T-helper 2 cell treated with Interferon-gamma antibody and Interleukin-4, amounts not matched to agents 100 ng/mL and 5 ng/mL, for 36 hours (primary cell): Measurements from ENCODE around the gene NKD1. TPM values are rescaled to one million over a fixed set of nuclear protein-coding genes. Genes with fewer than 3 reads are reported as not detected.
"Not testable (repeated sequence)": the region's sequence is repeated elsewhere in the genome, so short reads cannot be mapped to it uniquely, and the experiment has no call there.

Source experiments
- intact Hi-C: fragments of 100-400 bp; cut with micrococcal nuclease; formaldehyde crosslinking; loops from one replicate; pipeline ENCODE4 v1.15.1; 2023
- total RNA-seq: library from RNA; stranded (reverse); gene quantifications from 2 replicates; pipeline ENCODE4 v1.2.3, GENCODE V29; 2022

NKD1 gene
- total RNA-seq, 1 donor from 2014 or later, result 0.75 TPM

DNA sequence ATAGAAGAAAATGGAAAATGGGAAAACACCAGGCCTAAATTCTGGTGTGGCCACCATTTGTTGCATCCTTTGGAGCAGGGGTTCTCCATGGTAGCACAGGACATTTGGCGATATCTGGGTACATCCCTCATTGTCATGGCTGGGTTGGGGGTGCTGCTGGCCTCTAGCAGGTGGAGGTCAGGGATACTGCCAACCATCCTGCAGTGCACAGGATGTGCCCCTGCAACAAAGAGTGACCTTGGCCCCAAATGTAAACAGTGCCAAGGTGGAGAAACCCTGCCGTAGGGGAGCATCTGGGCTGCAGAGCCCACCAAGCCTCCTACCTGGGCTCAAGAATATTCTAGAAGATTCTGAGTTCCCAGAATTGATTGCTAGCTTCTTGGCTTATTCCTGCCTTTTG, 27.5 kb downstream of the NKD1 start:
- intact Hi-C loops, result no loop called here

DNA sequence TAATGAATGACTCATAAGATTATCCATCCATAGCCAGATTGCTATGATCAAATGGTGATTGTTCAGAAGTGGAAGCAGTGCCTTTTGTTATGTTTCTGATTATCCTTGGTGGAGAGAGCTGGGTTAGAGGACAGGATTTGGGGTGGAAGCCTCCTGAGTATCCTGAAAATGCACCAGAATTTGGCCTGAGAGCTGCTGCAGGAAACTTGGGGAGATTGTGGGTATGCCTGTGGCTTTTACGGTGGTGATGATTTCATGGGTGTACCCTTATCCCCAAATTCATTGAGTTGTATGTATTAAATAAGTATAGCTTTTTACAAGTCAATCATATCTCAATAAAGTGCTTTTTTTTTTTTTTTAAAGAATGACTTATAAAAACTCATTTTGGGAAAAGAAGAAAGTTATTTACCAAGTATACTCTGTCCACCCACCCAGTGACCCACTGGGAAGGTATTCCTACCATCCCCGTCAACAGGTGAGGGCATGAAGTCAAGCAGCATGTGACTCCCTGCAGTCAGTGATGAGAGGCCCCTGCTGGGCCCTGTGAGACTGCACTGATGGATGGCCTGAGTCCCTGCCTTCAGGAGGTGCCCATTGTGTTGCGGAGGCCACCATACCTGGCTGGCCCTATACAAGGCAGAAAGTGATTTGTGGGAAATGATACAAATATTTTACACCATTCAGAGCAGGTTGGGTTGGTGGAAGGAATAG, 28.4 kb downstream of the NKD1 start:
- intact Hi-C loops, result no loop called here

DNA sequence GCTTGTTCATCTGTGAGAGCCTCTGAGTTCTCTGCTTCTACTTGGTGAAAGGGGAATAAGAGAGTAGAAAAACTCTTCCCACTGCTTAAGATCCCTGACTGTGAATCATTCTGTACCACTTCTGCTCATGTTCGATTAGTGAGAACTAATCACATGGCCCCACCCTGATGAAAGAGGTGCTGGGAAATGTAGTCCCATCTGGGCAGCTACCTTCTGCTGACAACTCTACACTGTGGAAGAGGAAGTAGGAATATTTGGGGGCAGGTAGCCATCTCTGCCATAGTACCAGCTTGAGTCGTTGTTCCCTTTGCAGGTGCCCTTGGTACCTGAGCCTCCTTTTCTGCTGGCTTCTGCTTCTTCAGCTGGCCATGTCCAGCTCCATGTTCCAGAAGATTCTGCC, 29.9 kb downstream of the NKD1 start:
- intact Hi-C loops, result no loop called here

DNA sequence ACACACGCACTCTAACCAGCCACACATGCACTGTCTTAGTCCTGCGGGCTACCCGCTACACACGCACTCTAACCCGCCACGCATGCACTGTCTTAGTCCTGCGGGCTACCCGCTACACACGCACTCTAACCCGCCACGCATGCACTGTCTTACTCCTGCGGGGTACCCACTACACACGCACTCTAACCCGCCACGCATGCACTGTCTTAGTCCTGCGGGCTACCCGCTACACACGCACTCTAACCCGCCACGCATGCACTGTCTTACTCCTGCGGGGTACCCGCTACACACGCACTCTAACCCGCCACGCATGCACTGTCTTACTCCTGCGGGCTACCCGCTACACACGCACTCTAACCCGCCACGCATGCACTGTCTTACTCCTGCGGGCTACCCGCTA, 31.2 kb downstream of the NKD1 start:
- intact Hi-C loops, result not testable (repeated sequence)

DNA sequence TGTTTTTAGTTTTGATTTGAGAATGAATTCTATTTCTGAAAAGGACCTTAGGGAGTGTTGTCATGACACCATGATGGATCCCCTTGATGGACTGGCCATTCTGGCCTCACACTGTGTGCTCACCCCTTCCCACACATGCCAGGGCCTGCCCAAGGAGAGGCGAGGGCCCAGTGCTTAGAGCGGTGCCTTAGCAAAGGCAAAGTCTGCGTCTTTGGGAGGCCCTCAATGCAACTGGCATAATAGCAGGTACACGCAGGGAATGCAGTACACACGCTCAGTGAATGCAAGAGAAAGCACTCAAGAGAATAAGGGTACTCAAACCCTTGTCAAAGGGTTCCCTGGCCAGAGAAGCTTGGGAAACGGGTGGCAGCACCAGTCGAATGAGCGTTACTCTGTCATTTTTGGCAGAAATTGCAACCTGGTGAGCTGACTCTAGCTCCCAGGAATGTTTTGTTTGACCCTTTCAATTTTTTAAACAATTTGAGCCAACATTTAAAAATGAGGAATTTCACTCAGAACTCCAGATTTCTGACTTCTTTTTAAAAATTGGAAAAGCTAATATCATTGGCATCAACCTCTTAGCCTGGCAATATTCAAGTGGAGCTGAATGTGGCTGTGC, 32.1 kb downstream of the NKD1 start:
- intact Hi-C loops, result no loop called here

DNA sequence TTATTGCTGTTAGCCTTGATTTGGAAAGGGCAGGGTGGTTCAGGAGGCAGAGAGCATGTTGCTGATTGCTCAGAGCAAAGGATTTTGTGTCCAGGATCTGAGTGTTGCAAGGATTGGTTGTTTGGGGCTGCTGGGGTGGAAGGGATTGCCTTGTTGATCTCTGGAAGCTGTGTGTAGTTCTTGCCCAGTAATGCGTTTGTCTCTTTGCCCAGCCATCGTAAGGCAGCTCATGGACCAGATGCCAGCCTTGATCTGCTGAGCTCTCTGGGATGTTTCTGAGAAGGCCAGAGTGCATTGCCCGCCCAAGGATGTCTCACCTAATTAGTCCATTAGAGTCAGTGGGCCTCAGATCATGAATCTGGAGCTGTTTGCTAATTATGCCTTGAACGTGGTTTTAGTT, 33.6 kb downstream of the NKD1 start:
- intact Hi-C loops, result no loop called here

DNA sequence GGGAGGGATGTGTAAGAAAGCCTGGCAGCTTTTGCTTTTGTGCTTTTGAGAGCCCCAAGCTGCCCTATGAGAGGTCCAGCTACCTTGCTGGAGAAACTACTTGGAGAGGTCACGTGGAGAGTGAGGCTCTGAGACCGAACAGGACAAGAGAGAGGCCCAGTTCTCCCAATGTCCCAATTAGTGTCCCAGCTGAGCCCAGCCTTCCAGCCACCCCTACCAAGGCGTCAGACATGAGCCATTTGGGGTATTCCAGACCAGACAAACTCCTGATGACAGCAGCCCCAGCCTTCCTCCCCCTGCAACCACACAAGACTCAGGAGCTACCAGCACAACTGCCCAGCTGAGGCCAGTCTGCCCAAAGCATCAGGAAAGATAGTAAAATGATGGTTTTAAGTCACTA, 35.0 kb downstream of the NKD1 start:
- intact Hi-C loops, result no loop called here

DNA sequence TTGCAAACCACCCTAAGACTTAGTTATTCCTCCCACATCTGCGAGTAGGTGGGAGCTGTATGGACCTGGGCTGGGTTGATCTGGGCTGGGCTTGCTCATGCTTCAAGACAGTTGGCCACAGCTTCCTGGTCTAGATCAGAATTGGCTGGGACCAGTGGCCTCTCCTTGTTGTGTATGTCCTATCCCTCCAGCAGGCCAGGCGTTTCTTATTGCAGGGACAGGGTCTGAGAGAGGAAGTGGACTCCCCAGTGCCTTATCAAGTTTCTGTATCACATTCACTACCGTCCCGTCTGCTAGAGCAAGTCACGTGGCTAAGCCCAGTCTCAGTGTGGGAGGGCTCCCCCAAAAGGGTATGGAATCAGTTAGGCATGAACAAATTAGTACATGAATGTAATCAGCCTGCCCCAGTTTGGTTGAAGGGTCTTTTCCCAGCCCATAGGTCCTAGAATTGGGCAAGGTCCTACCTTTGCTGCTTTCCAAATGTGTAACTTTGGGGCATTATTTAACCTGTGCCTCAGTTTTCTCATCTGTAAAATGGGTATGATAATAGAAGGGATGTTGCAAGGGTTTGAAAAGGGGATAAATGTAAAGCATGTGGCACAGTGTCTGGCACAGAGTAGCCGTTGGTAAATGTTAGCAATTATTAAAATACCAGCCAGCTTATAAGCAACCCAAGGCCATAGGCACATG, 36.0 kb downstream of the NKD1 start:
- intact Hi-C loops, result no loop called here

DNA sequence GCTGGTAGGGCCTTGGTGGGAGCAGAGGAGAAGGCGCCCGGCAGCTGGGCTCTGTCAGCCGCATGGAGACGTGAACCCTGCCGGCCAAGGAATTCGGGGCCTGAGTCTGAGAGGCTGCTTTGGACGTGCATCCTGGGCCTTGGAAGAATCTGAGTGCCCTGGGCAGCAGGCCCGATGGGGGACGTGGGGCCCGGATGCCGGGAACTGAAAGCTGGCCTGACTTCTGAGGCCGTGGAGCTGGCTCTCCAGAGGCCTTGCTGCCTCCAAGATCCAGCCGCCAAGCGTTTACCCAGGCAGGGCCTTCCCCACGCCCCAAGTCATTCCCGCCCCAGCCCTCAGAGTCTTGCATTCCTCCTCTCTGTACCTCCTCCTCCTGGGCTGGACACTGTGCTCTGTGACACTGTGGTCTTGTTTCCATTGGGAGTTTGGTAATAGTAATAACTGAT, 37.2 kb downstream of the NKD1 start:
- intact Hi-C loops, result loop anchor here (5.0 kb wide), 1 partner anchor 38 kb away; the partner anchor contains the start of gene NKD1

DNA sequence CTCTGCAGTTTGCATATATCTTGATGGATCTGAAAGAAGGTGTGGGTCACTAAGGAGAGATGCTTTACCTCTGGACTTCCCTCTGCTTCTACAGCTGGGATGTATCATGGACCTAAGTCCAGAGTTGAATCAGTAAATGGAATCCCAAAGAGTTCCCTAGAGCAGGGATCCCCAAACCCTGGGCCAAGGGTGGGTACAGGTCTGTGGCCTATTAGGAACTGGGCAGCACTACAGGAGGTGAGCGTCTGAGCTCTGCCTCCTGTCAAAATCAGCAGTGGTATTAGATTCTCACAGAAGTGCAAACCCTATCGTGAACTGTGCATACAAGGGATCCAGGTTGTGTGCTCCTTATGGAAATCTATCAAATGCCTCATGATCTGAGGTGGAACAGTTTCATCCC, 39.3 kb downstream of the NKD1 start:
- intact Hi-C loops, result loop anchor here (5.0 kb wide), 1 partner anchor 40 kb away; the partner anchor contains the start of gene NKD1

DNA sequence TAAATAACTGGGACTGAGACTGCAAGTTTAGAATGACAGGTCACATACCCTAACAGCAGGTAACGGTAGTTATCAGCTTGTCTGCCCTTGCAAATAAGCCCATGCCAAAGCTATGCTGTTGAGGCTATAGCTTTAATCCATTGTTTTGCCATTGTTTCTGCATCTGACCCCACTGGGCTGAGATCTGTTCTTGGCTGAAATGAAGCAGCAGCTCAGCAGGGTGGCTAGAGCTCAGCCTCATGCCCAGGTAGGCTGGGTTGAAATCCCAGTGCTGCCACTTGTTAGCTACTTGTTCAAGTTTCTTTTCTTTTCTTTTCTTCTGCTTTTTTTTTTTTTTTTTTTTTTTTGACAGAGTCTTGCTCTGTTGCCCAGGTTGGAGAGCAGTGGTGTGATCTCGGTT, 40.1 kb downstream of the NKD1 start:
- intact Hi-C loops, result loop anchor here (5.0 kb wide), 1 partner anchor 41 kb away; the partner anchor contains the start of gene NKD1

DNA sequence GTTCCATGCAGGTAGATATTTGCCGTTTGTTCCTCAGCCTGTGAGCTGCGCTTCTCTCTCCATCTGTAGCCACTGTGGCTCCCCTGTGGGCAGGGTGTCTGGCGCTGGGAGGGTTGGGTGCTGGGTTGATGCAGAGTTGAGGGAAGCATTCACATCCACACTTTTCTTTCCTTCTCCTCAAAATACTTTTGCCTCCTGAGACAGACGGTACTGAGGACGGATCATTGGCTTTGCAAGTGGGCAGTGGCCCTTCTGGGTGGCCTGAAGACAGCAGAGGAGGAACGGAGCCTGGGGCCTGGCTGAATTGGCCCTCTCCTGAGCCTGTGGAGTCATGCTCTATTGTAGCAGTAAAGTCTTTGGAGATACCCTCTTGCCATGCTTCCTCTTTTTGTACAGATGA, 43.0 kb downstream of the NKD1 start:
- intact Hi-C loops, result no loop called here

DNA sequence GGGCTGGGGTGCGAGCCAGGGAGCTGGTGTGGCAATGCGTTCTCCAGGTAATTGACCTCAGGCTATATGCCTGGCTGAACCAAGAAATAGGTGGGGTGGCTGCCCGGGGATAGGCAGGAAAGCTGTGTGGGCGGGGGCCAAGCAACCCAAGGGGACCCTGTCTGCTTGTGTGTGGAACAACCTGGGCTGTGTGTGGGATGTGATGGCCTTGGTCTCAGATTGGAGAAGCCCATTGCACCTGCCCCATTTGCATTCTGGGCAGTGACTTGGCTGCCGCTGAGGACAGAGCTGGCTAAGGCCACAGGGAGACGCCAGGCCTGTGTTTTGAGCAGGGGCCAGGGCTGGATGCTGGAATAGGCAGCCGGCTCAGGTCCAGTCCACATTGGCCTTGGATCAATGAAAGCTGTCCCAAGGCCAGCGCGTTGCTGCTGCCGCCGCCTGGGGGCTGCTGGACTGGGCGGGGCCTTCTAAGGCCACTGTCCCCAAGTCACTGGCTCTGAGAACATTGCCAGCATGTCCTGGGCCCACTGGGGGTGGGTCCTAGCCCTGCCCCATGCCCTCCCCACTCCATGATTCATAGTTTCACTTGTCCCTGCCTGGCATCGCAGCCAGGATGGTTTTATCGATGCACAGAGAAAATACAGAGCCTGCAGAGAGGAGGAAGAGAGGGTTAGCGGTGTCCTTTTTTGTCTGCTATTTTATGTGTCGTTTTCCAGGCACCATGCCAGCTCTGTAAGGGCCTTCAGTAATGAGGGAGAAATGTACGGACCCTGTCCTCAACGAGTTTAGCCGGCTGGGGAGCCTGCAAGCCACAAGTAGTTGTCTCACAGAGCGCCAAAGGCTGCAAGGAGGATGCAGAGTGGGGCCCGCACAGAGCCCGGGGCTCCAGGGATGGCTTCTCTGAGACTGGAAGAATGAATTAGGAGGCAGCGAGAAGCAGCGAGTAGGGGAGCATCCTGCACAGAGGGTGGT, 43.9 kb downstream of the NKD1 start:
- intact Hi-C loops, result no loop called here

DNA sequence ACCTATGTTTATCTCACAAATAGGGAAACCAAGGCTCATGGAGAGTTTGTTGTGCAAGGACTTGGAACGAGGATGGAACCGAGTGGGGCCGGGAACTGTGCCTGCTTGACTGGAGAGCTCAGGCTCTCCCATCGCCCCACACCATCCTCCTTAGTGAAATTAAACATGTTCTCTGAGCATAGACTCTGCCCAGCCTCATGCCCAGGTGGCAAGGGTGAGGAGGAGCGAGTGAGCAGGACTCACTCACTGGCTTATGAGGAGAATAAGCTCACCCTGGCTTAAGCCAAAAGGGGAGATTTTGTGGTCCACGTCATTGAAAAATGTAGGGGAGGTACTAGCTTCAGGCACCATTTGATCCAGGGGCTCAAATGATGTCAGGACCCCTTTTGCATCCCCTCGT, 44.8 kb downstream of the NKD1 start:
- intact Hi-C loops, result no loop called here

DNA sequence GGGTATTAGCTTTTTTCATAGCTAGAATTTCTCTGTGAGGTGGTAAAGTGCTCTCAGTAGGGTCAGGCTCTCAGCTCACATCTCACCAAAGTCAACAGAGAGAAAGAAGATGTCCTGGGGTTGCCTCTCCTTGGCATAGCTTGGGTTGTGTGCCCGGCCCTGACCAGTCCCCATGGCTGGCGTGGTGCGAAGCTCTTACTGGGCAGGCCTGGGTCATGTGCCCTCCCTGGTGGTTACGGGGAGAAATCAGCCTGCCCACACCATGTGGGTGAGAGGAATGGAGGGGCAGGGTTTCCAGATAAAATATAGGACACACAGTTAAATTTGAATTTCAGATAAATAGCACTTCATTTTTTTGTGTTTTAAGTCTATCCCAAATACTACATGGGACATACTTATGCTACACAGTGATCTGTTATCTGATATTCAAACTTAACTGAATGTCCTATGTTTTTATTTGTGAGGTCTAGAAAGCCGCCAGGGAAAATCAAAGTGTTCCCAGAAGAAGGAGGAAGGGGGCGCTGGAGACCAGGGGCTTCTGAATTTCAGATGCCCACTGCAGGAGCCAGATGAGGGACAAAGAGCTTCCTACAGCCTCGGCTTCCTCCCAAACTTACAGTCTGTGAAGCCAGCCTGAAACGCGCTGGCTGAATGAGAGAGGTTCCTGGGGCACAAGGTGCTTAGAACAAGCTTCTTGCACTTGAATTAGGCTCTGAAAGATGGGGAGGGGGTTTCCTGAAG, 45.4 kb downstream of the NKD1 start:
- intact Hi-C loops, result no loop called here

DNA sequence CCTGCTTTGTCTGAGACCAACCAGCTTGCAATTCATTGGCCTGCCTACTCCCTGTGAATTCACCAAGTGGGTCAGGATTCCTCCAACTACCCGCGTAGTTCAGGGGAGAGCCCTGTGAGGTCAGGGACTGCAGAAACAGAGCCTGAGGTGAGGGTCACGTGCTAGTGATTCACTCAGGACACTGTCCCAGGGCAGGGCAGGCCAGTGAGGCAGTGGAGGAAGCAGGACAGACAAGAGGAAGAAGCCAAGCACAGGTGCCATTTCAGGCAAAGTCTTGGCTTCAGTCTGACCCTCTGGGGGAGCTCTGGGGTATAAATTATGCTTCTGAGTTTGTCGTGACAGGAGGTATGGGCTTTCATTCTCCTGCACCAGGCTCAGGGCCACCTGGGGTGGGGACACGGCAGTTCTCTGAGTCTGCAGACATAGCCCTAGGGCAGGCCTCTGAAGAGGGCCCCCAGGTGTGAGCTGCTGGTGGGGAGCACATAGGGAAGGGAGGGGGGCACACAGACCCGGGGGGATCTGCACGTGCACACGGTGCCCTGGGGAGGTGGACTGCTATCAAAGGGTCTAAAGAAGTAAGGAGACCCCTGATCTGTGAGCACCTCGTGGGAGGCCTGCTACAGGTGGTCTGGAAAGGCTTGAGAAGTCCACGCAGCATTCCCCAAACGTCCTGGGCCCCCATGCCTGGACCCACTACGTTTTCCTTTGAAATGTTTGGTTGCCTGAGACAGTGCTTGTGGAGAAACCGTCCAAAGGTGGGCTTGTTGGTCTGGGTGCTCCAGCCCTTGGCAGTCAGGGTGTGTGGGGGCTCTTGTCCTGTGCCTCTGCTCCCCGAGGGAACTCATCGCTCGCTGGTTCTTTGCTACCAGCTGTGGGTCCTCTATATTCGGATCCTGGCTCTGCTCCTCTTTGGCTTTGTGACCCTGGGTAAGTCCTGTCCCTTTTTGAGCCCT, 46.4 kb downstream of the NKD1 start:
- intact Hi-C loops, result no loop called here

DNA sequence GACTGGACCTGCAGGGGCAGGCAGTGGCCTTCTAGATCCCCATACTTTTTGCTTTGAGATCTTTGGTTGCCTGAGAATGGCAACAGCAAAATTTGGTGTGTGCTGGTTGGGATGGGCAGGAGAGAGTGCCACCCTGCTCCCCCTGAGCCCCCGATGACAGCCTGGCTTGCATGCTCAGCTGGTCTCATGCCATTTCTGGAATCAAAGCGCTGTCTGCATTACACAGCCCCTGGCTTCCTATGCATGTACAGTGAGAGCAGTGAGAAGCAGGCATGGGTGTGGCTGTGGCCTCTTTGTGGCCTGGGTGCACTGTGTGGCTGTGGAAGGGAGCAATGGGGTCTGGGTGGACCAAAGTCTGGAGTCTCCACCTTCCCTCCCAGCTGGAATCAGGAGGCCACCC, 47.7 kb downstream of the NKD1 start:
- intact Hi-C loops, result no loop called here

DNA sequence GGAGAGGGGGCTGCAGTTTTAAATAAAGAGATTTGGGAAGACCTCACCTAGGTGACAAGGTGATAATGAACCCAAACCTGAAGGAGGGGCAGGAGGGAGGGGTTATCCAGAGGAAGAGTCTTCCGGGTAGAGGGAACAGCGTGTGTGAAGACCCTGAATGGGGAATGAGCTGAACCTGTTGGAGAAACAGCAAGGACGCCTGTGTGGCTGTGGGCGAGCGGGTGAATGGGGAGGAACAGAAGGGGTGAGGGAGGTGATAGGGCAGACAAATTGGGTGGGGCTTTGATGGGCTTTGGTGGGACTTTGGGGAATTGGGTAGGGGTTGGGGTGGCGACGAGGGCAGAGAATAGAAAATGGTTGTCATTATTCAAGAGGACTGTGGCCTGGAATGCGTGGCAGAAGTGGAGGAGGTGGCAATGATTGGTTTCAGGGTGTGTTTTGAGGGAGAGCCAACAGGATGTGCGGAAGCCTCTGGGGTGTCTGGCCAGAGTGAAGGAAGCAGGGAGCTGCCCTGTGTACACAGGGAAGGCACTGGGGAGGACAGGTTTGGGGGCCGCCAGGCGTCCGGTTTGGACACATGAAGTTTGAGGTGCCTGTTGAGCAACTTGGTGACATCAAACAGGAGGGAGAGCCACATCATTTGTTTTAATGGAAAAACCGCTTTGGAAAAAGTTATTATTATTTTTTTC, 48.7 kb downstream of the NKD1 start:
- intact Hi-C loops, result no loop called here
